ENCODE measurements around the gene CADPS. TPM values are rescaled to one million over a fixed set of nuclear protein-coding genes. Genes with fewer than 3 reads are reported as not detected.

The CADPS gene
- total RNA-seq, 1 donor from 2014 or later, result 1.3 TPM

DNA sequence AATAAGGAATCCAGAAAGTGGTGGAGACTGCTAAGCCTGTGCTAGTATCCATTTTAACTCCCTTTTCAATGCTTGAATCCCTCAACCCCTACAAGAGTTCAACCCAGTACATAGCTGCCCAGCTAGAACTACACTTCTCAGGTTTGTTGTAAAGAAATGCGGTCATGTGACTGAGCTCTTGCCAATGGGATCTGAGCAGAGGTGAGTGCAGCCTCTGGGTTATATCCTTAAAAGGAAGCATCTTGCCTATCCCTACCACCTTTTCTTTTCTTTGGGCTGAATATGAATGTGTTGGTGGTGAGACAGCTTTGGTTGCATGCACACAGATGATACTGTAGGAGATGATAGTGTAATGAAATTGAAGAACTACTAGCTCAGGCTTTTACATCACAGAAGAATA lies 139.7 kb downstream of the CADPS start:
- Histone ChIP-seq H3K36me3 (ENCODE audit: control insufficient read depth, insufficient read depth, low read length) (no peaks in the 10 kb centered on the region), H3K27me3 (ENCODE audit: control insufficient read depth, insufficient read depth, low read length) (no peaks in the 10 kb centered on the region), H3K4me3 (ENCODE audit: low read depth, low read length) (no peak overlapping the region)
- FAIRE-seq (peak; percentile 13), DNase-seq (ENCODE audit: low read depth) (no peak)
- TF ChIP-seq, protein P1, sequence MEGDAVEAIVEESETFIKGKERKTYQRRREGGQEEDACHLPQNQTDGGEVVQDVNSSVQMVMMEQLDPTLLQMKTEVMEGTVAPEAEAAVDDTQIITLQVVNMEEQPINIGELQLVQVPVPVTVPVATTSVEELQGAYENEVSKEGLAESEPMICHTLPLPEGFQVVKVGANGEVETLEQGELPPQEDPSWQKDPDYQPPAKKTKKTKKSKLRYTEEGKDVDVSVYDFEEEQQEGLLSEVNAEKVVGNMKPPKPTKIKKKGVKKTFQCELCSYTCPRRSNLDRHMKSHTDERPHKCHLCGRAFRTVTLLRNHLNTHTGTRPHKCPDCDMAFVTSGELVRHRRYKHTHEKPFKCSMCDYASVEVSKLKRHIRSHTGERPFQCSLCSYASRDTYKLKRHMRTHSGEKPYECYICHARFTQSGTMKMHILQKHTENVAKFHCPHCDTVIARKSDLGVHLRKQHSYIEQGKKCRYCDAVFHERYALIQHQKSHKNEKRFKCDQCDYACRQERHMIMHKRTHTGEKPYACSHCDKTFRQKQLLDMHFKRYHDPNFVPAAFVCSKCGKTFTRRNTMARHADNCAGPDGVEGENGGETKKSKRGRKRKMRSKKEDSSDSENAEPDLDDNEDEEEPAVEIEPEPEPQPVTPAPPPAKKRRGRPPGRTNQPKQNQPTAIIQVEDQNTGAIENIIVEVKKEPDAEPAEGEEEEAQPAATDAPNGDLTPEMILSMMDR (IDR thresholded peaks at IDR 0.05; ENCODE audit: insufficient read depth, low read length, severe bottlenecking), result no peak

DNA sequence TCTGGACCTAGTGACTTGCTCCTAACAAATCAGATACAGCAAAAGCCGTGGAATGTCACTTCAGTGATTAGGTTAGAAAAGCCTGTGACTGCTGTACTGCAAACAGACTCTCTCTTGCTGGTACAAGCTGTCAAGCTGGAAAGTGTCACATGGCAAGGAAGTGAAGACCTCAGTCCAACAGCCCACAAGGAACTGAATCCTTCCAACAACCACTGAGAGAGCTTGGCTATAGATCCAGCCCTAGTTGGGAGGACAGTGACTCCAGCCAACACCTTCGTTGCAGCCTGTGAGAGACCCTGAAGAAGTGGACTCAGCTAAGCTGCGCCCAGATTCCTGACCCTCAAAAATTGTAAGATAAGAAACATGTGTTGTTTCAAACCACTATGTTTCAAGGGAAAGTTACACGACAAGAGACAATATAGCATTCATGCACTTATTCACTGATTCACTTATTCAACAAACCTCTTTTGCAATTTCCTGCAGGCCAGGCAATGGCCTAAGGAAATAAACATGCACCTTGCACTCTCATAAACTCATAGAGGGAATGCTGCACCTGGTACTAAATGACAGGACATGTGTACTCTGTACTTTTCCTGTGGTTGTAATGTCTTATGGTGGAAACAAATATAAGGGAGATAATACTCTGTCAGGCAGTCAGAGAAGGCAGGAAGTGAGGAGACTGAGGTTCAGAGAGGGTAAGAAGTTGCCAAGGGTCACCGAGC lies 142.9 kb downstream of the CADPS start:
- TF ChIP-seq, protein P1 (IDR thresholded peaks at IDR 0.05; ENCODE audit: insufficient read depth, low read length, severe bottlenecking), result no peak
- no peaks in the 10 kb centered on the region for H3K36me3 ChIP-seq (ENCODE audit: control insufficient read depth, insufficient read depth, low read length)
- no peak for FAIRE-seq
- DNase-seq (ENCODE audit: low read depth), result peak; percentile 17
- no peaks in the 10 kb centered on the region for H3K27me3 ChIP-seq (ENCODE audit: control insufficient read depth, insufficient read depth, low read length)
- no peak overlapping the region for H3K4me3 ChIP-seq (ENCODE audit: low read depth, low read length)

DNA sequence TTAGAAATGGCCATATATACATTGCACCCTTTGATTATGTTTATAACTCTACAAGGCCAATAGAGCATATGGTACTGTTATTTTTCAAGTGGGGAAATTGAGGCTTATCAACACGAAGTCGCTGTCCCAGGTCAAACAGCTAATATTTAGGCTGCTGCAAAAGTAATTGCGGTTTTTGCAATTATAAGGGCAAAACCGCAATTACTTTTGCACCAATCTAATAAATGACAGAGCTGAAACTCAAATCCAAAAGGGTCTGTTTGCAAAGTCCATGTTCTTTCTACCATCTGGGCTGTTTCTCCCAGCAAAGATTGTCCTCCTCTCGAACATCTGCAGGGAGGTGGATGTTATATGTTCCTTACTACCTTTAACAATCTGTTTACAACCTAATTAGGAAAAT lies 147.2 kb downstream of the CADPS start:
- TF ChIP-seq, protein P1 (IDR thresholded peaks at IDR 0.05; ENCODE audit: insufficient read depth, low read length, severe bottlenecking), result no peak
- FAIRE-seq, result no peak
- no peak for DNase-seq (ENCODE audit: low read depth)
- no peaks in the 10 kb centered on the region for H3K36me3 ChIP-seq (ENCODE audit: control insufficient read depth, insufficient read depth, low read length)
- H3K4me3 ChIP-seq (ENCODE audit: low read depth, low read length), result no peak overlapping the region
- no peaks in the 10 kb centered on the region for H3K27me3 ChIP-seq (ENCODE audit: control insufficient read depth, insufficient read depth, low read length)

DNA sequence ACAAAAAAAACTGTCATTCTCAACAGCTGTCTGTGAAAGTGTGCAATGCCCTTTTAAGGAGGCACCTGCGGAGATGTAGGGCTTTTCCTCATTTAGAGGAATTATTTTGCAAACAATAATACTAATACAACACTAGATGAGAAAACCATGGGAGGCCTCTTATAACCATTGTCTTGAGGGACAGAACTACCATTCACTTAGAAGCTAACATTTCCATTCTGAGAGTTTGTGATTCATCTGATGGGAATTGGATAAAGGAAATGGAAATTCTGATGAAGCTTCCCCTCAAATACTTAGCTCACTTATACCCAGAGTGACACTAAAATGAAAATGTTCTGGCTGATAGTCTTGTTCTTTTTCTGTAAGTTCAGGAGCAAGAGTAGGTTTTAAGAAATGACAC lies 147.7 kb downstream of the CADPS start:
- FAIRE-seq (no peak), DNase-seq (ENCODE audit: low read depth) (peak; percentile 51)
- H3K36me3 ChIP-seq (ENCODE audit: control insufficient read depth, insufficient read depth, low read length), result no peaks in the 10 kb centered on the region
- TF ChIP-seq, protein P1 (IDR thresholded peaks at IDR 0.05; ENCODE audit: insufficient read depth, low read length, severe bottlenecking), result no peak
- H3K27me3 ChIP-seq (ENCODE audit: control insufficient read depth, insufficient read depth, low read length), result no peaks in the 10 kb centered on the region
- no peak overlapping the region for H3K4me3 ChIP-seq (ENCODE audit: low read depth, low read length)

DNA sequence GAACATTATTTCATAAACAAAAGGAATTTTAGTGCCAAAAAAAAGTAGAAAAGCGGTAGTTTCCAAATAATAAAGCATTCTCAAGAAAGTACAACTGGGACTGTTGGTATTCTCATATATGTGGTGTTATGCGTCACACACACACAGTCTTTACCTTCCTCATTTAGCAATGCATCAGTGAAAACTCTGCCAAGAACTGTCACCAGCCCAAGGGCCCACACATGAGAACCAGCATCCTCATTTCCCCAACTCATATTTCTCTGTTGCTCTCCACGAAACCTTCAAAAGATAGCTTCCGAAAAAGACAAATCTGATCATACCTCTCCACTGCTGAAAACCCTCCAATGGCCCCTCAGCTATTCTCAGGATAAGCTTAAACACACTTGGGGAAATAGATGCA lies 150.7 kb downstream of the CADPS start:
- no peaks in the 10 kb centered on the region for H3K27me3 ChIP-seq (ENCODE audit: control insufficient read depth, insufficient read depth, low read length)
- no peak overlapping the region for H3K4me3 ChIP-seq (ENCODE audit: low read depth, low read length)
- FAIRE-seq (peak; percentile 55), DNase-seq (ENCODE audit: low read depth) (no peak)
- TF ChIP-seq, protein P1 (IDR thresholded peaks at IDR 0.05; ENCODE audit: insufficient read depth, low read length, severe bottlenecking), result no peak
- H3K36me3 ChIP-seq (ENCODE audit: control insufficient read depth, insufficient read depth, low read length), result no peaks in the 10 kb centered on the region

DNA sequence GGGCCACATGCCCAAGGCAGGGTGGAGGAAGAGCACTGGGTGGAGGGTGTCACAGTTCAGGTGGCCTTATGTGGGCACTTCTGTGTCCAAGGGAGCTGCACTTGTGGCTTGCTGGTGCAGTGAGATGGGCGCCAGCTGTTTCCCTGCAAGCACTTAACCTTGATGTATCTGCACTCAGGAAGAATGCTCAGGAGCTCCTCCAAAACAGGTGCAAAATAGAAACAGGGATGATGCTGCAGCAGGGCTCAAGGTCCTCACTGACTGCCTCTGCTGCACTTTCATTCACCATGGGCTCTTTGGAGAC lies 151.3 kb downstream of the CADPS start:
- no peaks in the 10 kb centered on the region for H3K36me3 ChIP-seq (ENCODE audit: control insufficient read depth, insufficient read depth, low read length)
- TF ChIP-seq, protein P1 (IDR thresholded peaks at IDR 0.05; ENCODE audit: insufficient read depth, low read length, severe bottlenecking), result no peak
- DNase-seq (ENCODE audit: low read depth) (no peak), FAIRE-seq (no peak)
- no peak overlapping the region for H3K4me3 ChIP-seq (ENCODE audit: low read depth, low read length)
- H3K27me3 ChIP-seq (ENCODE audit: control insufficient read depth, insufficient read depth, low read length), result no peaks in the 10 kb centered on the region

Data from bronchial epithelial cell (primary cell).